UCSD-AML1 (cell line): ENCODE results near the gene TTC9B.
"Not testable (repeated sequence)": the region's sequence is repeated elsewhere in the genome, so short reads cannot be mapped to it uniquely, and the experiment has no call there.

ENCODE experiments used
- DNase-seq: peaks from one replicate; lab custom pipeline; 2025; ENCODE audit not compliant: unreplicated experiment; lab: John Stamatoyannopoulos, UW

The TTC9B gene

DNA sequence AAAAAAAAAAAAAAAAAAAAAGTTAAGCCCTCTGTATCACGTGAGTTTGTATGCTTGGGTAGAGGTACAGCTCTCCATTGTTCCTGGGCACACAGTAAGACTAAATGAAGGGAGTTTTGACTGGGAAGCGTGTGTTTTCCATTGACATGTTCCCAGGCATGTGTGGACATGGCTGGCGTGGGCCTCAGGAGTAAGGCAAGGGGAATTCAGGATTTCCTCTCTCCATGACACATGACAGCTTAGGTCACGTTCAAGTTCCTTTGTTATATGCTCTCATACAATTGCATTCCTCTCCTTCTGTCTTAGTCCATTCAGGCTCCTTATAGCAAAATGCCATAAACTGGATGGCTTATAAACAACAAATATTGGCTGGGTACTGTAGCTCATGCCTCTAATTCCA, 44.1 kb downstream of the TTC9B start:
- no peak for DNase-seq

DNA sequence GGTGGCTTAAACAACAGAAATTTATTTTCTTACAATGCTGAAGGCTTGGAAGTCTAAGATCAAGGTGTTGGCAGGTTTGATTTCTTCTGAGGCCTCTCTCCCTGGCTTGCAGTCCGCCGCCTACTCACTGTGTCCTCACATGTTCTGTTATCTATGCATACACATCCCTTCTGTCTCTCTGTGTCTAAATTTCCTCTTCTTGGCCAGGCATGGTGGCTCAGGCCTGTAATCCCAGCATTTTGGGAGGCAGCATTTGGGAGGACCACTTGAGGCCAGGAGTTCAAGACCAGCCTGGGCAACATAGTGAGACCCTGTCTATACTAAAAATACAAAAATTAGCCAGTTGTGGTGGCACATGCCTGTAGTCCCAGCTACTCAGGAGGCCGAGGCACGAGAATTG, 46.9 kb downstream of the TTC9B start:
- not testable (repeated sequence) for DNase-seq

DNA sequence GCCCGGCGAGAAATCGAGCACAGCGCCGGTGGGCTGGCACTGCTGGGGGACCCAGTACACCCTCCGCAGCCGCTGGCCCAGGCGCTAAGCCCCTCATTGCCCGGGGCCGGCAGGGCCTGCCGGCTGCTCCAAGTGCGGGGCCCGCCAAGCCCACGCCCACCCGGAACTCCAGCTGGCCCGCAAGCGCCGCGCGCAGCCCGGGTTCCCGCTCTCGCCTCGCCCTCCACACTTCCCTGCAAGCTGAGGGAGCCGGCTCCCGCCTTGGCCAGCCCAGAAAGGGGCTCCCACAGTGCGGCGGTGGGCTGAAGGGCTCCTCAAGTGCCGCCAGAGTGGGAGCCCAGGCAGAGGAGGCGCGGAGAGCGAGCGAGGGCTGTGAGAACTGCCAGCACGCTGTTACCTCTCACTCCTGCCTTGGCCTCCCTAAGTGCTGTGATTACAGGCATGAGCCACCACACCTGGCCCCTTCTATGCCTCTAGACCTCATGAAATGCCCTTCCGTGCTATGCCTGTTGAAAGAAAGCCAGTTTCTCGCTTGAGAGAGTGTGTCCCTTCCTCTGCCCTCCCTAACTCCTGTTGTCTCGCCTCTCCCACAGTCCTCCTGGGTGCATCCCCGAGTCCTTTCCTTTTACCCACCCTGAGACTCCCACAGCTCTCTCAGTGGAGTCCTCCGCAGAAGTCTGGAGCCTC, 47.7 kb downstream of the TTC9B start:
- not testable (repeated sequence) for DNase-seq

DNA sequence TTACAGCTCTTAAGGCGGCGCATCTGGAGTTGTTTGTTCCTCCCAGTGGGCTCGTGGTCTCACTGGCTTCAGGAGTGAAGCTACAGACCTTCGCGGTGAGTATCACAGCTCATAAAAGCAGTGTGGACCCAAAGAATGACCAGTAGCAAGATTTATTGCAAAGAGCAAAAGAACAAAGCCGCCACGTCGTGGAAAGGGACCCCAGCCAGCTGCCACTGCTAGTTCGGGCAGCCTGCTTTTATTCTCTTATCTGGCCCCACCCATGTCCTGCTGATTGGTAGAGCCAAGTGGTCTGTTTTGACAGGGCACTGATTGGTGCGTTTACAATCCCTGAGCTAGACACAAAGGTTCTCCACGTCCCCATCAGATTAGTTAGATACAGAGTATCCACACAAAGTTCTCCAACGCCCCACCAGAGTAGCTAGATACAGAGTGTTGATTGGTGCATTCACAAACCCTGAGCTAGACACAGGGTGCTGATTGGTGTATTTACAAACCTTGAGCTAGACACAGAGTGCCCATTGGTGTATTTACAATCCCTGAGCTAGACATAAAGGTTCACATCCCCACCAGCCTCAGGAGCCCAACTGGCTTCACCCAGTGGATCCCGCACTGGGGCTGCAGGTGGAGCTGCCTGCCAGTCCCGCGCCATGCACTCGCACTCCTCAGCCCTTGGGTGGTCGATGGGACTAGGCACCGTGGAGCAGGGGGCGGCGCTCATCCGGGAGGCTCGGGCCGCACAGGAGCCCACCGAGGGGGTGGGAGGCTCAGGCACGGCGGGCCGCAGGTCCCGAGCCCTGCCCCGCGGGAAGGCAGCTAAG, 48.5 kb downstream of the TTC9B start:
- DNase-seq: not testable (repeated sequence)
